HepG2 (cell line): ENCODE measurements around the gene CAPG. TPM values are rescaled to one million over a fixed set of nuclear protein-coding genes. Genes with fewer than 3 reads are reported as not detected.
A peak's percentile ranks its signal among the peaks of the same experiment; 100 is the strongest.

Experiments used
- ATAC-seq: fragments of 200-7000 bp; cut with Tn5 transposase; 3 replicates; pipeline ENCODE4 v1.9.1; 2020; ENCODE audit warnings: mild to moderate bottlenecking, moderate library complexity
- BruUV-seq: library from RNA; stranded (reverse); fragments of 400-500 nt; replicated peaks from 2 replicates; lab custom pipeline; 2021; lab: Mats Ljungman, UMichigan
- CTCF ChIA-PET: fragments of 300-600 bp; formaldehyde crosslinking; extraction: SDS; loops from one replicate; lab custom pipeline; 2021; ENCODE audit warnings: low total read pairs, inconsistent platforms, low intra/inter-chr PET ratio; lab: Yijun Ruan, JAX
- POLR2A ChIA-PET: fragments of 350-600 bp; sonication (Branson Sonifier 250); formaldehyde crosslinking; loops from one replicate; lab custom pipeline; 2020; ENCODE audit warnings: antibody characterized with exemption, inconsistent platforms; lab: Yijun Ruan, JAX
- DNase-seq: peaks from one replicate; pipeline ENCODE4 v3.0.0-alpha.2; 2015; ENCODE audit warnings: low spot score
- FAIRE-seq: peaks from 3 replicates; lab custom pipeline; 2011; peaks lifted over from hg19 to GRCh38; lab: Jason Lieb, UNC
- H2AFZ ChIP-seq: one replicate; pipeline ENCODE4 v1.6.1; 2011; ENCODE audit warnings: low read length, inconsistent platforms
- H3K27ac ChIP-seq: fragments of 300-600 bp; 3 replicates; pipeline ENCODE4 v1.8.0; 2011; ENCODE audit warnings: mixed run types, mild to moderate bottlenecking, mixed read lengths, low read length, inconsistent platforms; ENCODE audit not compliant: insufficient read depth; ENCODE audit errors: extremely low read length
- H3K27me3 ChIP-seq, 2 experiments: fragments of 200-600 bp in 1 of 2; 2 replicates in 1 of 2; 3 replicates in 1 of 2; pipeline versions ENCODE4 v1.6.0 to v1.8.0; 2011; ENCODE audit warnings: low read length in 2 of 2, mild to moderate bottlenecking in 2 of 2, moderate library complexity in 2 of 2, inconsistent platforms in 1 of 2; ENCODE audit not compliant: insufficient read depth in 2 of 2, control insufficient read depth in 1 of 2
- H3K36me3 ChIP-seq, 2 experiments: fragments of 200-600 bp in 1 of 2; replicated peaks in 1 of 2; 2 replicates in 1 of 2; 3 replicates in 1 of 2; pipeline versions ENCODE4 v1.5.1 to v1.8.0; 2011; ENCODE audit warnings: low read length in 2 of 2, inconsistent platforms in 1 of 2; ENCODE audit not compliant: insufficient read depth in 2 of 2, control insufficient read depth in 1 of 2
- H3K4me1 ChIP-seq: 2 replicates; pipeline ENCODE4 v1.5.1; 2012; ENCODE audit warnings: low read length, inconsistent platforms; ENCODE audit not compliant: insufficient read depth
- H3K4me2 ChIP-seq: 2 replicates; pipeline ENCODE4 v1.6.0; 2011; ENCODE audit warnings: low read depth, low read length, inconsistent platforms
- H3K4me3 ChIP-seq, 3 experiments: fragments of 200-600 bp in 1 of 3; sonication (generic), shearing (Covaris generic) in 1 of 3; replicated peaks in 1 of 3; 2 replicates each; pipeline ENCODE4 v1.5.1; 2011 to 2016; ENCODE audit warnings: low read length in 3 of 3, inconsistent platforms in 2 of 3, low read depth in 2 of 3, mild to moderate bottlenecking in 2 of 3, control low read depth in 1 of 3, mixed read lengths in 1 of 3; ENCODE audit not compliant: insufficient read depth in 1 of 3
- H3K79me2 ChIP-seq: one replicate; pipeline ENCODE4 v1.6.1; 2011; ENCODE audit warnings: low read length, inconsistent platforms; ENCODE audit not compliant: insufficient read depth
- H3K9ac ChIP-seq: 2 replicates; pipeline ENCODE4 v1.6.0; 2011; ENCODE audit warnings: mild to moderate bottlenecking, low read depth, low read length, inconsistent platforms; ENCODE audit not compliant: insufficient read depth
- H3K9me3 ChIP-seq: 2 replicates; pipeline ENCODE4 v1.5.1; 2012; ENCODE audit warnings: mild to moderate bottlenecking, low read length
- H4K20me1 ChIP-seq: 2 replicates; pipeline ENCODE4 v1.6.0; 2011; ENCODE audit warnings: inconsistent platforms, mild to moderate bottlenecking, low read length, moderate library complexity; ENCODE audit not compliant: insufficient read depth
- ADNP ChIP-seq: sonication (generic); formaldehyde crosslinking; IDR thresholded peaks from 2 replicates; pipeline ENCODE4 v1.4.0; 2020; ENCODE audit warnings: missing genetic modification reagents
- HNF4G ChIP-seq, 2 experiments: sonication (generic) in 1 of 2; formaldehyde crosslinking in 1 of 2; IDR thresholded peaks; 2 replicates each; pipeline versions ENCODE4 v1.4.0 to v1.6.1; 2011 to 2020; ENCODE audit warnings: borderline replicate concordance in 2 of 2, low read depth in 2 of 2, mild to moderate bottlenecking in 2 of 2, low read length in 1 of 2, missing genetic modification reagents in 1 of 2, moderate library complexity in 1 of 2
- MNT ChIP-seq: fragments of 450-650 bp; IDR thresholded peaks from 2 replicates; pipeline ENCODE4 v1.6.1; 2016
- ZNF331 ChIP-seq: sonication (generic); formaldehyde crosslinking; IDR thresholded peaks from 2 replicates; pipeline ENCODE4 v1.4.0; 2020; ENCODE audit warnings: missing genetic modification reagents
- ZNF431 ChIP-seq: sonication (generic); formaldehyde crosslinking; IDR thresholded peaks from 2 replicates; pipeline ENCODE4 v1.9.0; 2022; ENCODE audit warnings: missing genetic modification reagents, low read depth, mild to moderate bottlenecking, borderline replicate concordance
- WGBS: methylation state at CpG from one replicate; pipeline ENCODE4 v1.1.6; 2017; ENCODE audit warnings: low lambda C conversion rate; 5-methylcytosine and 5-hydroxymethylcytosine counted together
- in situ Hi-C: cut with HindIII; loops from 2 replicates; pipeline ENCODE4 v1.10.0; 2017; ENCODE audit warnings: low pct_unique_long_range_greater_than_20kb; ENCODE audit not compliant: extremely low pct_ligation_motif_present
- intact Hi-C: fragments of 100-400 bp; cut with micrococcal nuclease; formaldehyde crosslinking; loops from one replicate; pipeline ENCODE4 v1.10.0; 2022; ENCODE audit not compliant: unreplicated experiment
- polyA plus RNA-seq, 8 experiments: library from polyadenylated mRNA; depleted of rRNA in 3 of 8; stranded (reverse) in 7 of 8; unstranded in 1 of 8; fragments of >200 nt; fragmentation: Illumina TruSeq in 4 of 8; extraction: Trizol in 4 of 8; gene quantifications; 2 replicates each; pipeline versions ENCODE4 v1.2.1 to v1.2.3, GENCODE V29; 2011 to 2016; ENCODE audit warnings: low read depth in 4 of 8, missing spikeins in 1 of 8, mixed read lengths in 1 of 8; ENCODE audit not compliant: insufficient read depth in 1 of 8
- total RNA-seq, 5 experiments: library from RNA; depleted of rRNA; stranded (reverse); fragments of >200 nt; fragmentation: Illumina TruSeq; extraction: Trizol; gene quantifications; 2 replicates each; pipeline ENCODE4 v1.2.3, GENCODE V29; 2016; ENCODE audit warnings: low read depth in 1 of 5

CAPG gene
- total and polyA plus RNA-seq, 2 of the 13 experiments (the other 11 are each of a cell fraction or from before 2014, with no cell fraction given): 12.7 to 18.2 TPM

- ChIA-PET CTCF (no interaction called here), POLR2A (interaction anchor here (0.6 to 3.0 kb wide), 5 partner anchors 20 to 139 kb away, joined by 3 to 8 read pairs (median 3); partner anchors contain the start of gene SH2D6)
- in situ Hi-C loops (no loop called here), intact Hi-C loops (no loop called here)
- Histone ChIP-seq H3K4me1 (peaks cover 38% of the 10 kb centered on the region), H2AFZ (no peak overlapping the region), H3K79me2 (no peaks in the 10 kb centered on the region), H3K36me3 (no peaks in the 10 kb centered on the region), H3K27me3 (peaks cover 2 to 35% of the 10 kb centered on the region in 2 experiments; a peak in 4 of 5 replicates), H3K9ac (no peak overlapping the region), H3K4me2 (no peak overlapping the region), H3K4me3 (no peak overlapping the region), H3K9me3 (no peaks in the 10 kb centered on the region), H4K20me1 (no peaks in the 10 kb centered on the region), H3K27ac (no peak overlapping the region)
- no peak for ATAC-seq
- TF ChIP-seq HNF4G (IDR thresholded peaks at IDR 0.05; ENCODE audit: borderline replicate concordance, low read depth, low read length): no peak
- no peak for TF ChIP-seq HNF4G (CRISPR knock-in tag; IDR thresholded peaks at IDR 0.05; ENCODE audit: borderline replicate concordance, low read depth)
- no peak for TF ChIP-seq ZNF431 (CRISPR knock-in tag)
- TF ChIP-seq ZNF331 (CRISPR knock-in tag): no peak
- DNase-seq: no peak
- FAIRE-seq: no peak
- 27% methylated on average over 4 of the region's 4 CpGs for WGBS
- no TSS peak for BruUV-seq
Measured at GRCh38 chr2:85441864-85442263, 31.7 kb upstream of the CAPG start.

DNA sequence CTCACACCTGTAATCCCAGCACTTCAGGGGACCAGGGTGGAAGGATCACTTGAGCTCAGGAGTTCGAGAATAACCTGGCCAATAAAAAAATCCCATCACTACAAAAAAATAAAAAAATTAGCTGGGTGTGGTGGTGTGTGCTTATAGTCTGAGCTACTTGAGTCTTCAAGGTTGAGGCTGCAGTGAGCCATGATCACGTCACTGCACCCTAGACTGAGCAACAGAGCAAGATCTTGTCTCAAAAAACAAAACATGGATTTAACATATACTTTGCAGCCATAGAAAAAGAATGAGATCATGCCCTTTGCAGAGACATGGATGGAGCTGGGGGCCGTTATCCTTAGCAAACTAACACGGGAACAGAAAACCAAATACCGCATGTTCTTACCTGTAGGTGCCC lies 30.6 kb upstream of the CAPG start:
- Histone ChIP-seq H4K20me1 (no peaks in the 10 kb centered on the region), H3K4me3 (no peak overlapping the region), H3K9ac (no peak overlapping the region), H3K4me2 (no peak overlapping the region), H3K27ac (no peak overlapping the region), H3K79me2 (no peaks in the 10 kb centered on the region), H2AFZ (no peak overlapping the region), H3K27me3 (peaks cover 2 to 47% of the 10 kb centered on the region in 2 experiments; a peak in 4 of 5 replicates), H3K4me1 (peaks cover 38% of the 10 kb centered on the region), H3K36me3 (no peaks in the 10 kb centered on the region), H3K9me3 (no peaks in the 10 kb centered on the region)
- no peak for DNase-seq
- WGBS: 43% methylated on average over 5 of the region's 5 CpGs
- intact Hi-C loops: no loop called here
- BruUV-seq: no TSS peak
- FAIRE-seq: peak; percentile 4
- ChIA-PET POLR2A (interaction anchor here (1.5 to 5.3 kb wide), 2 partner anchors 22 to 97 kb away, joined by 4 to 26 read pairs; partner anchors contain the start of genes MAT2A and SH2D6), CTCF (no interaction called here)
- no peak for TF ChIP-seq ADNP (CRISPR knock-in tag)
- TF ChIP-seq MNT: 0 out of 2 replicates have a peak, but pooled peaks have one; percentile 48
- in situ Hi-C loops: no loop called here
- no peak for ATAC-seq
